ENCODE measurements around the gene PCDHB14. TPM values are rescaled to one million over a fixed set of nuclear protein-coding genes. Genes with fewer than 3 reads are reported as not detected.
"Not testable (repeated sequence)": the region's sequence is repeated elsewhere in the genome, so short reads cannot be mapped to it uniquely, and the experiment has no call there.

Gene PCDHB14
- total RNA-seq, 1 donor from 2014 or later = 16.5 TPM

DNA sequence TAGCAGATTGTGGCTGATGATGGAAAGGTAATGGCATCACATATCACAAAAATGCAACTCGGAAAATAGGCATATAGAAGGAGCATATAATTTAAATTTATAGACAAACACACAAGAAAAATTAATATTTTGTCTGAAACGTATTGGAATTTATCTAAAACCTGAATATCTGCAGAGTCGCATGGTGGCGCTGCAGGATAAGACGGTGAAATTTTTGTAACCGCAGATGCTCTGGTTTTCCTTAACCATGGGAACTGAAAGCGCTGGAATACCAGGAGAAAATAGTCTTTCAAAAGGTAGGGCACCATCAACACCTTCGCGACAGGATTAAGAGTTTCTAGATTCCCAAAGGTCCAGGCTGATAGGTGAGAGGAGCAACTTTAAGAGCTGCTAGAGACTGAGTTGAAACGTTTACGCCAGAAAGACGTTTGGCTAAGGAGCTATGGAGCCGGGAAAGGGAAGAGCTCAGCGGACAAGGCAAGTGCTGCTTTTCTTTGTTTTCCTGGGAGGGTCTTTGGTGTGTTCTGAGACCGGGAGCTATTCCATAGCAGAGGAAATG lies 11.0 kb downstream of the PCDHB14 start:
- Mint-ChIP-seq H3K4me3 (ENCODE audit: unreplicated experiment) (peak overlapping the region; percentile 82), H3K4me1 (ENCODE audit: low read depth, unreplicated experiment) (no peaks in the 10 kb centered on the region), H3K27ac (ENCODE audit: unreplicated experiment) (peak overlapping the region; percentile 86), H3K27me3 (ENCODE audit: unreplicated experiment) (peaks cover 5% of the 10 kb centered on the region), H3K36me3 (ENCODE audit: unreplicated experiment) (peaks cover 36% of the 10 kb centered on the region), H3K9me3 (ENCODE audit: unreplicated experiment) (peaks cover 19% of the 10 kb centered on the region)
- no peak for DNase-seq
- TF ChIP-seq CTCF (IDR thresholded peaks at IDR 0.05; ENCODE audit: partially characterized antibody, unreplicated experiment) = no peak

GRCh38 chr5:141235922-141236321 lies 12.8 kb downstream of the PCDHB14 start:
- Mint-ChIP-seq H3K9me3 (ENCODE audit: unreplicated experiment) (peaks cover 22% of the 10 kb centered on the region), H3K4me3 (ENCODE audit: unreplicated experiment) (peak overlapping the region; percentile 17), H3K36me3 (ENCODE audit: unreplicated experiment) (peaks cover 50% of the 10 kb centered on the region)
- not testable (repeated sequence) for DNase-seq; H3K27ac Mint-ChIP-seq (ENCODE audit: unreplicated experiment); H3K4me1 Mint-ChIP-seq (ENCODE audit: low read depth, unreplicated experiment); H3K27me3 Mint-ChIP-seq (ENCODE audit: unreplicated experiment)

- no peak for TF ChIP-seq CTCF (IDR thresholded peaks at IDR 0.05; ENCODE audit: partially characterized antibody, unreplicated experiment)
- Mint-ChIP-seq H3K9me3 (ENCODE audit: unreplicated experiment) (peaks cover 22% of the 10 kb centered on the region), H3K4me3 (ENCODE audit: unreplicated experiment) (peak overlapping the region; percentile 31), H3K27ac (ENCODE audit: unreplicated experiment) (no peak overlapping the region), H3K27me3 (ENCODE audit: unreplicated experiment) (peaks cover 5% of the 10 kb centered on the region), H3K4me1 (ENCODE audit: low read depth, unreplicated experiment) (no peaks in the 10 kb centered on the region), H3K36me3 (ENCODE audit: unreplicated experiment) (peaks cover 48% of the 10 kb centered on the region)
- no peak for DNase-seq
Measured at GRCh38 chr5:141236516-141237313, 13.6 kb downstream of the PCDHB14 start.

- Mint-ChIP-seq H3K36me3 (ENCODE audit: unreplicated experiment) (peaks cover 57% of the 10 kb centered on the region), H3K4me1 (ENCODE audit: low read depth, unreplicated experiment) (no peaks in the 10 kb centered on the region), H3K27me3 (ENCODE audit: unreplicated experiment) (peaks cover 11% of the 10 kb centered on the region), H3K4me3 (ENCODE audit: unreplicated experiment) (no peak overlapping the region), H3K9me3 (ENCODE audit: unreplicated experiment) (peaks cover 28% of the 10 kb centered on the region), H3K27ac (ENCODE audit: unreplicated experiment) (no peak overlapping the region)
- TF ChIP-seq CTCF (IDR thresholded peaks at IDR 0.05; ENCODE audit: partially characterized antibody, unreplicated experiment) = no peak
- no peak for DNase-seq
Measured at GRCh38 chr5:141241496-141241895, 18.4 kb downstream of the PCDHB14 start.

DNA sequence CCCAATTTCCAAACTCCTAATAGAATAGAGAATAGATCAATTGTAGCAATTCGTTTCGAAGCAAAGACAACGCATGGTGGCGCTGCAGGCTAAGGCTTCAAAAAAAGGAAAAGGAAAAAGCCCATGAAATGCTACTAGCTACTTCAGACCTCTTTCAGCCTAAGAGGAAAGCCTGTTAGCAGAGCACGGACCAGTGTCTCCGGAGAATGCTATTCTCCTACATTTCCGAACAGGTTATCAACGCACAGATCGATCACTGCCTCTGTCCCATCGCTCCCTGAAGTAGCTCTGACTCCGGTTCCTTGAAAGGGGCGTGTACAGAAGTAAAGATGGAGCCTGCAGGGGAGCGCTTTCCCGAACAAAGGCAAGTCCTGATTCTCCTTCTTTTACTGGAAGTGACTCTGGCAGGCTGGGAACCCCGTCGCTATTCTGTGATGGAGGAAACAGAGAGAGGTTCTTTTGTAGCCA lies 22.1 kb downstream of the PCDHB14 start, which contains the start of gene PCDHB15:
PCDHB15 (plus strand) TSS at position 146 of the 468 bp plus-strand sequence; CDS start at position 330, 184 bp downstream.
- peak; percentile 76 for DNase-seq
- Mint-ChIP-seq H3K36me3 (ENCODE audit: unreplicated experiment) (peaks cover 69% of the 10 kb centered on the region), H3K27ac (ENCODE audit: unreplicated experiment) (peak within 1 kb of the TSS; percentile 94), H3K27me3 (ENCODE audit: unreplicated experiment) (peaks cover 14% of the 10 kb centered on the region), H3K4me3 (ENCODE audit: unreplicated experiment) (peak within 1 kb of the TSS; percentile 86), H3K9me3 (ENCODE audit: unreplicated experiment) (peaks cover 36% of the 10 kb centered on the region), H3K4me1 (ENCODE audit: low read depth, unreplicated experiment) (no peaks in the 10 kb centered on the region)
- peak; percentile 49 for TF ChIP-seq CTCF (IDR thresholded peaks at IDR 0.05; ENCODE audit: partially characterized antibody, unreplicated experiment)

DNA sequence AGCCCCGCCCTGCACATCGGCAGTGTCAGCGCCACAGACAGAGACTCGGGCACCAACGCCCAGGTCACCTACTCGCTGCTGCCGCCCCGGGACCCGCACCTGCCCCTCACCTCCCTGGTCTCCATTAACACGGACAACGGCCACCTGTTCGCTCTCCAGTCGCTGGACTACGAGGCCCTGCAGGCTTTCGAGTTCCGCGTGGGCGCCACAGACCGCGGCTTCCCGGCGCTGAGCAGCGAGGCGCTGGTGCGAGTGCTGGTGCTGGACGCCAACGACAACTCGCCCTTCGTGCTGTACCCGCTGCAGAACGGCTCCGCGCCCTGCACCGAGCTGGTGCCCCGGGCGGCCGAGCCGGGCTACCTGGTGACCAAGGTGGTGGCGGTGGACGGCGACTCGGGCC lies 23.8 kb downstream of the PCDHB14 start:
- DNase-seq; H3K4me3 Mint-ChIP-seq (ENCODE audit: unreplicated experiment); H3K27ac Mint-ChIP-seq (ENCODE audit: unreplicated experiment); H3K4me1 Mint-ChIP-seq (ENCODE audit: low read depth, unreplicated experiment): not testable (repeated sequence)
- H3K9me3 Mint-ChIP-seq (ENCODE audit: unreplicated experiment) = peaks cover 29% of the 10 kb centered on the region
- H3K36me3 Mint-ChIP-seq (ENCODE audit: unreplicated experiment) = peaks cover 68% of the 10 kb centered on the region
- H3K27me3 Mint-ChIP-seq (ENCODE audit: unreplicated experiment) = peaks cover 12% of the 10 kb centered on the region

DNA sequence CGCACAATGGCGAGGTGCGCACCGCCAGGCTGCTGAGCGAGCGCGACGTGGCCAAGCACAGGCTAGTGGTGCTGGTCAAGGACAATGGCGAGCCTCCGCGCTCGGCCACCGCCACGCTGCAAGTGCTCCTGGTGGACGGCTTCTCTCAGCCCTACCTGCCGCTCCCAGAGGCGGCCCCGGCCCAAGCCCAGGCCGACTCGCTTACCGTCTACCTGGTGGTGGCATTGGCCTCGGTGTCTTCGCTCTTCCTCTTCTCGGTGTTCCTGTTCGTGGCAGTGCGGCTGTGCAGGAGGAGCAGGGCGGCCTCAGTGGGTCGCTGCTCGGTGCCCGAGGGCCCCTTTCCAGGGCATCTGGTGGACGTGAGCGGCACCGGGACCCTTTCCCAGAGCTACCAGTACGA lies 24.3 kb downstream of the PCDHB14 start:
- H3K9me3 Mint-ChIP-seq (ENCODE audit: unreplicated experiment) = peaks cover 30% of the 10 kb centered on the region
- H3K27ac Mint-ChIP-seq (ENCODE audit: unreplicated experiment); DNase-seq; H3K4me1 Mint-ChIP-seq (ENCODE audit: low read depth, unreplicated experiment): not testable (repeated sequence)
- H3K36me3 Mint-ChIP-seq (ENCODE audit: unreplicated experiment) = peaks cover 64% of the 10 kb centered on the region
- peaks cover 11% of the 10 kb centered on the region for H3K27me3 Mint-ChIP-seq (ENCODE audit: unreplicated experiment)
- H3K4me3 Mint-ChIP-seq (ENCODE audit: unreplicated experiment) = peak overlapping the region; percentile 7

Measured in glutamatergic neuron (in vitro differentiated cells).